ENCODE results near the gene MELTF. TPM values are rescaled to one million over a fixed set of nuclear protein-coding genes. Genes with fewer than 3 reads are reported as not detected.

MELTF gene
- total and polyA plus RNA-seq, 9 of the 15 experiments (the other 6 are each of a cell fraction or from before 2014, with no cell fraction given), result 0.35 to 10.5 (median 4.5) TPM

- no peak; the same call in 1 of the 2 replicates for TF ChIP-seq MGA (IDR thresholded peaks at IDR 0.05)
- TF ChIP-seq IRF9 (tag; IDR thresholded peaks at IDR 0.05), result no peak
- TF ChIP-seq SUPT5H (IDR thresholded peaks at IDR 0.05), result no peak
- no peak for TF ChIP-seq TRIM24 (IDR thresholded peaks at IDR 0.05)
- TF ChIP-seq DIDO1 (tag; IDR thresholded peaks at IDR 0.05; ENCODE audit: low read depth), result no peak
- TF ChIP-seq MCM2 (IDR thresholded peaks at IDR 0.05; ENCODE audit: low read depth), result no peak
- no peak for TF ChIP-seq CREBBP (IDR thresholded peaks at IDR 0.05; ENCODE audit: low read depth, low read length)
- TF ChIP-seq PKNOX1 (IDR thresholded peaks at IDR 0.05), result no peak
- TF ChIP-seq PHB2 (IDR thresholded peaks at IDR 0.05; ENCODE audit: low read depth), result no peak
- TF ChIP-seq CBFB (CRISPR knock-in tag; IDR thresholded peaks at IDR 0.05), result no peak
- TF ChIP-seq MXD1 (CRISPR knock-in tag; IDR thresholded peaks at IDR 0.05; ENCODE audit: borderline replicate concordance, poor library complexity, severe bottlenecking), result no peak
- TF ChIP-seq HNRNPK (IDR thresholded peaks at IDR 0.05; ENCODE audit: low read depth, low read length, poor library complexity, severe bottlenecking), result no peak
- no peak for TF ChIP-seq NELFE (IDR thresholded peaks at IDR 0.05; ENCODE audit: insufficient read depth, insufficient read length)
- no peak for TF ChIP-seq LEF1 (IDR thresholded peaks at IDR 0.05)
Observed at GRCh38 chr3:196969660-196970546, 59.7 kb downstream of the MELTF start (continued).

All from K562 (cell line).